ENCODE results near the gene SCGB3A1. TPM values are rescaled to one million over a fixed set of nuclear protein-coding genes. Genes with fewer than 3 reads are reported as not detected.

Gene SCGB3A1
- total and polyA plus RNA-seq, 2 donors (not counting 1 experiment from before 2014, with no cell fraction given) = not detected

- ATAC-seq (ENCODE audit: low read depth) = no peak
- ChIA-PET POLR2A (no interaction called here), CTCF (no interaction called here)
- H3K9me3 ChIP-seq (ENCODE audit: control extremely low read depth in 1 of 3, control insufficient read depth in 2 of 3, insufficient read depth in 1 of 3, low read length in 2 of 3) = peaks cover 0 to 2% (median 0%) of the 10 kb centered on the region in 3 donors
- H3K36me3 ChIP-seq (replicated peaks in 1 of 2; ENCODE audit: control extremely low read depth in 1 of 2, control insufficient read depth in 1 of 2, extremely low read depth in 1 of 2, insufficient read depth in 2 of 2, low read length in 1 of 2) = no peaks in the 10 kb centered on the region
- no peak for TF ChIP-seq EZH2 (IDR thresholded peaks at IDR 0.05; ENCODE audit: borderline replicate concordance, insufficient read depth, low read depth, low read length, poor library complexity, severe bottlenecking)
- TF ChIP-seq CTCF (IDR thresholded peaks at IDR 0.05) = no peak
- no peaks in the 10 kb centered on the region for H4K20me1 ChIP-seq (ENCODE audit: control insufficient read depth, insufficient read depth, low read length, poor library complexity, severe bottlenecking)
- no peak overlapping the region for H3K4me2 ChIP-seq (replicated peaks; ENCODE audit: low read depth, low read length, poor library complexity, severe bottlenecking)
- H3K4me3 ChIP-seq (ENCODE audit: control extremely low read depth in 1 of 5, extremely low read depth in 1 of 5, insufficient read depth in 1 of 5, low read depth in 2 of 5, low read length in 4 of 5) = no peak overlapping the region
- H3K4me1 Mint-ChIP-seq = peaks cover 2% of the 10 kb centered on the region
- 97% methylated on average over 32 of the region's 32 CpGs for WGBS (ENCODE audit: insufficient coverage)
- DNase-seq = no peak
- H3K4me3 Mint-ChIP-seq = no peak overlapping the region
- H3K4me1 ChIP-seq (ENCODE audit: control insufficient read depth in 2 of 2, insufficient read depth in 2 of 2, low read length in 2 of 2) = no peaks in the 10 kb centered on the region
- peaks cover 0 to 3% (median 0%) of the 10 kb centered on the region in 4 experiments for H3K27me3 ChIP-seq (replicated peaks in 1 of 4; ENCODE audit: control extremely low read depth in 1 of 4, control insufficient read depth in 3 of 4, insufficient read depth in 4 of 4, low read length in 3 of 4)
- H2AFZ ChIP-seq (ENCODE audit: insufficient read depth, low read depth, low read length, poor library complexity, severe bottlenecking) = no peak overlapping the region
- H3K27me3 Mint-ChIP-seq = no peaks in the 10 kb centered on the region
- H3K27ac Mint-ChIP-seq = no peak overlapping the region
- intact Hi-C loops (cut with micrococcal nuclease) = no loop called here
- H3K79me2 ChIP-seq (ENCODE audit: control insufficient read depth, insufficient read depth, low read length) = no peaks in the 10 kb centered on the region
- no peaks in the 10 kb centered on the region for H3K9me3 Mint-ChIP-seq (ENCODE audit: insufficient read depth)
- H3K27ac ChIP-seq (ENCODE audit: low read length in 2 of 2) = no peak overlapping the region
- H3K9ac ChIP-seq (ENCODE audit: low read length) = no peak overlapping the region
Observed at GRCh38 chr5:180621311-180621710, 30.0 kb upstream of the SCGB3A1 start.

- H3K4me3 Mint-ChIP-seq = no peak overlapping the region
- no peak for TF ChIP-seq CTCF (IDR thresholded peaks at IDR 0.05)
- no peak for TF ChIP-seq EZH2 (IDR thresholded peaks at IDR 0.05; ENCODE audit: borderline replicate concordance, insufficient read depth, low read depth, low read length, poor library complexity, severe bottlenecking)
- Histone ChIP-seq H3K79me2 (ENCODE audit: control insufficient read depth, insufficient read depth, low read length) (no peaks in the 10 kb centered on the region), H3K9me3 (ENCODE audit: control extremely low read depth in 1 of 3, control insufficient read depth in 2 of 3, insufficient read depth in 1 of 3, low read length in 2 of 3) (peaks cover 0 to 2% (median 0%) of the 10 kb centered on the region in 3 donors), H3K9ac (ENCODE audit: low read length) (no peak overlapping the region), H4K20me1 (ENCODE audit: control insufficient read depth, insufficient read depth, low read length, poor library complexity, severe bottlenecking) (no peaks in the 10 kb centered on the region), H2AFZ (ENCODE audit: insufficient read depth, low read depth, low read length, poor library complexity, severe bottlenecking) (no peak overlapping the region), H3K4me2 (replicated peaks; ENCODE audit: low read depth, low read length, poor library complexity, severe bottlenecking) (no peak overlapping the region), H3K27me3 (replicated peaks in 1 of 4; ENCODE audit: control extremely low read depth in 1 of 4, control insufficient read depth in 3 of 4, insufficient read depth in 4 of 4, low read length in 3 of 4) (peaks cover 0 to 3% (median 0%) of the 10 kb centered on the region in 4 experiments), H3K4me1 (ENCODE audit: control insufficient read depth in 2 of 2, insufficient read depth in 2 of 2, low read length in 2 of 2) (no peaks in the 10 kb centered on the region), H3K27ac (ENCODE audit: low read length in 2 of 2) (no peak overlapping the region), H3K36me3 (replicated peaks in 1 of 2; ENCODE audit: control extremely low read depth in 1 of 2, control insufficient read depth in 1 of 2, extremely low read depth in 1 of 2, insufficient read depth in 2 of 2, low read length in 1 of 2) (no peaks in the 10 kb centered on the region), H3K4me3 (ENCODE audit: control extremely low read depth in 1 of 5, extremely low read depth in 1 of 5, insufficient read depth in 1 of 5, low read depth in 2 of 5, low read length in 4 of 5) (no peak overlapping the region)
- H3K27ac Mint-ChIP-seq = no peak overlapping the region
- WGBS (ENCODE audit: insufficient coverage) = 93% methylated on average over 14 of the region's 14 CpGs
- peaks cover 2% of the 10 kb centered on the region for H3K4me1 Mint-ChIP-seq
- intact Hi-C loops (cut with micrococcal nuclease) = no loop called here
- H3K27me3 Mint-ChIP-seq = no peaks in the 10 kb centered on the region
- H3K9me3 Mint-ChIP-seq (ENCODE audit: insufficient read depth) = no peaks in the 10 kb centered on the region
- CTCF ChIA-PET = no interaction called here
- POLR2A ChIA-PET = no interaction called here
- DNase-seq (no peak), ATAC-seq (ENCODE audit: low read depth) (no peak)
Observed at GRCh38 chr5:180620014-180620413, 28.7 kb upstream of the SCGB3A1 start.

Measured in B cell (primary cell).